Vagina (tissue), 2 donors: ENCODE data around the gene PI4KB. TPM values are rescaled to one million over a fixed set of nuclear protein-coding genes. Genes with fewer than 3 reads are reported as not detected.

Experiments used
- DNase-seq, 2 donors: peaks; one replicate each; pipeline ENCODE4 v3.0.0-alpha.2; 2017; ENCODE audit errors: extremely low spot score in 2 of 2
- H3K27ac ChIP-seq: fragments of 200-600 bp; sonication (generic); one replicate; pipeline ENCODE4 v1.5.1; 2019
- H3K27me3 ChIP-seq: fragments of 200-600 bp; sonication (generic); one replicate; pipeline ENCODE4 v1.5.1; 2019
- H3K36me3 ChIP-seq, 2 donors: fragments of 200-600 bp; sonication (generic); one replicate each; pipeline ENCODE4 v1.5.1; 2017 to 2019
- H3K4me1 ChIP-seq: fragments of 200-600 bp; sonication (generic); one replicate; pipeline ENCODE4 v1.5.1; 2019
- H3K4me3 ChIP-seq, 2 donors: fragments of 200-600 bp; sonication (generic); 1 replicate in 1 of 2; 2 replicates in 1 of 2; pipeline ENCODE4 v1.5.1; 2016 to 2019
- H3K9me3 ChIP-seq: fragments of 200-600 bp; sonication (generic); one replicate; pipeline ENCODE4 v1.5.1; 2019
- CTCF ChIP-seq, 3 experiments: fragments of 450-650 bp in 2 of 3; fragments of 200-600 bp in 1 of 3; sonication (generic) in 1 of 3; IDR thresholded peaks; one replicate each; pipeline ENCODE4 v1.5.1; 2017 to 2019; ENCODE audit warnings: antibody characterized with exemption in 3 of 3, mild to moderate bottlenecking in 2 of 3, moderate library complexity in 2 of 3
- POLR2A ChIP-seq, 2 donors: fragments of 450-650 bp; IDR thresholded peaks; one replicate each; pipeline ENCODE4 v1.6.1; 2017; ENCODE audit warnings: antibody characterized with exemption in 2 of 2, mild to moderate bottlenecking in 2 of 2, moderate library complexity in 2 of 2
- POLR2AphosphoS5 ChIP-seq, 2 donors: sonication (generic); formaldehyde crosslinking; IDR thresholded peaks; one replicate each; pipeline ENCODE4 v1.9.0; 2017; ENCODE audit warnings: antibody characterized with exemption in 2 of 2, mild to moderate bottlenecking in 2 of 2, low read depth in 1 of 2; ENCODE audit not compliant: insufficient read depth in 1 of 2
- intact Hi-C: fragments of 100-400 bp; cut with DNase I; formaldehyde crosslinking; loops from one replicate; pipeline ENCODE4 v1.15.1; 2023
- total RNA-seq: library from RNA; depleted of rRNA; stranded (reverse); fragments of >200 nt; gene quantifications from one replicate; pipeline ENCODE4 v1.2.3, GENCODE V29; 2016

The PI4KB gene
- total RNA-seq, 1 donor from 2014 or later, result 69.0 TPM

DNA sequence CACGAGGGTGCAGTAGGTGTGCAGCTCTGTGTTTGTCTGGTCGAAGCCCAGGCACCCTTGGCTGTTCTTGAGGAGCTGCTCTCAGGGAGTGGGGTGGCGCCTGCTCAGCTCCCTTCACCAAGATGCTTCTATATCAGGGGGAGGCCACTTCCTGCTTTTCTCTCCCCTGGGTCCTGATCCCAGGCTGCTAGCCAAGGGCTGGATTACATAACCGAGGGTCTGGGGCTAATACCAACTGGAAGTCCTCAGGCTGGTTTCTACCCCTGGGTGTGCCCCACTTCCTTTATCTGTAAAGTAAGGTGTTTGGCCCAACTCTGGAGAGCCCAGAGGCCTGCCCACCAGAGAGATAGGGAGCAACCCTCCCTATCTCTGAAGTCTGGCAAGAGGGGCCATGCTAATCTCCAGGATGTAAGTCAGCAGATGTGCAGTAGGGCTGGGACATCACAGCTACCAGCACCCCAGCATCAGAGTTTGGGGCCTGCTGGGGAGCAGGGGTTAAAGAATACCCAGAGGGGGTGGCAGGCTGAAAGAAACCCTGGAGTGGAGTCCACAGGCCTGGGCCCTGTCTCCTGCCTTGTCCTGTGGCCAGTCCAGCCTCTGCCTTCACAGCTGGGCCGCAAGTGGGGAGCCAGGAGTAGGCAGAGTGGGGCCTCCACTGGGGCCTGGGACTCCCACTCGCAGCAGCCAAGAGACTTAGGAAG lies 43.1 kb upstream of the PI4KB start:
- no peak for DNase-seq
- Histone ChIP-seq H3K27me3 (no peaks in the 10 kb centered on the region), H3K27ac (peak overlapping the region; percentile 80), H3K4me3 (no peak overlapping the region), H3K36me3 (peaks cover 0 to 4% of the 10 kb centered on the region in 2 donors), H3K9me3 (no peaks in the 10 kb centered on the region), H3K4me1 (peaks cover 56% of the 10 kb centered on the region)
- intact Hi-C loops, result no loop called here
- TF ChIP-seq CTCF (IDR thresholded peaks at IDR 0.05), result no peak
- no peak for TF ChIP-seq POLR2AphosphoS5 (IDR thresholded peaks at IDR 0.05; ENCODE audit: insufficient read depth in 1 of 2, low read depth in 1 of 2)

GRCh38 chr1:151369621-151370048 lies 42.4 kb upstream of the PI4KB start:
- Histone ChIP-seq H3K4me1 (peaks cover 56% of the 10 kb centered on the region), H3K9me3 (no peaks in the 10 kb centered on the region), H3K36me3 (peaks cover 0 to 11% of the 10 kb centered on the region in 2 donors), H3K4me3 (no peak overlapping the region), H3K27me3 (no peaks in the 10 kb centered on the region), H3K27ac (peak overlapping the region; percentile 80)
- TF ChIP-seq CTCF (IDR thresholded peaks at IDR 0.05), result no peak
- intact Hi-C loops, result no loop called here
- no peak for DNase-seq

GRCh38 chr1:151369302-151369610 lies 42.0 kb upstream of the PI4KB start:
- H3K9me3 ChIP-seq, result no peaks in the 10 kb centered on the region
- intact Hi-C loops, result no loop called here
- H3K4me1 ChIP-seq, result peaks cover 55% of the 10 kb centered on the region
- no peaks in the 10 kb centered on the region for H3K27me3 ChIP-seq
- peaks cover 0 to 13% of the 10 kb centered on the region in 2 donors for H3K36me3 ChIP-seq
- no peak for DNase-seq
- H3K27ac ChIP-seq, result no peak overlapping the region
- no peak overlapping the region for H3K4me3 ChIP-seq
- TF ChIP-seq POLR2A (IDR thresholded peaks at IDR 0.05) (no peak), CTCF (IDR thresholded peaks at IDR 0.05) (no peak), POLR2AphosphoS5 (IDR thresholded peaks at IDR 0.05; ENCODE audit: insufficient read depth in 1 of 2, low read depth in 1 of 2) (no peak)

DNA sequence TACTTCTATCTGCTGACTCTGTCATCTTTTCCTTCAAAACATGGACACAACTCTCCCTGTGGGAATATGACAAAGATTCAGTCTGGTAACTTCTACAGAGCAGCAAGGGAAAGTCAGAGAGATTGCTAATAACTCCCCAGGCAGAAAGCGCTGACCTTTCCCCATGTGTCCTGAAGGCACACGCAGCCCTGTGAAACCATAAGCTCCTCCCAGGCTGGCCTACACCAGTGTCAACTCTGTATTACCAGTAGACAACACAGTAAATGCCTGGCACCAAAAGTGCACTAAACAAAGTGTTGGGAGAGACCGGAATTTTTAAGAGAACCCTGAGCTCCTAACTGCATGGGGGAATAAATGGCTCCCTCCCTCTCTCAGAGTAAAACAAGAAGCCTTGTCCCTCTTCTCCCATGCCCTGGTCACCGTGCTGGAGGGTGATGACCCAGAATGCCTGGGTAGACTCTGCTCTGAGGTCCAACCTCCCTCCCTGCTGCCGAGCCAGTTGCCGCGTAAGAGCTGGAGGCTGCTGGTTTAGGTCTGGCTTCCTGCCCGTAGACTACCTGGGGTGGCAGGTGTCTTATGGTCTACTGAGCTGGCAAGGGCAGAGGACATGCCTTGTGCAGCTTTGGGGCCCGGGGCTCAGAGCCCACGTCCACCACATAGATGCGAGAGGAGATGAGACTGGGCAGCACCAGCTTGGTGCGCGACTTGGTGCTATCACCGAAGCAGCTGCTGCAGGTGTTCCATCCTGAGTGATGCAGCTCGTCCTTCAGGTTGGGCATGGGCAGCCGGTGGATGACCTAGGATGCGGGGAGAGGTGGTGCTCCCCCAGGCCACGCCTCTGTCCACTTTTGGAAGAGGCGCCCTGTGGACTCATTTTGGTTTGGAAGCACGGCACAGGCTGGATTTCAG lies 41.4 kb upstream of the PI4KB start:
- Histone ChIP-seq H3K27ac (no peak overlapping the region), H3K9me3 (no peaks in the 10 kb centered on the region), H3K4me3 (no peak overlapping the region), H3K36me3 (peaks cover 0 to 13% of the 10 kb centered on the region in 2 donors), H3K4me1 (peaks cover 49% of the 10 kb centered on the region), H3K27me3 (no peaks in the 10 kb centered on the region)
- intact Hi-C loops, result no loop called here
- TF ChIP-seq CTCF (IDR thresholded peaks at IDR 0.05), result no peak
- no peak for TF ChIP-seq POLR2AphosphoS5 (IDR thresholded peaks at IDR 0.05; ENCODE audit: insufficient read depth in 1 of 2, low read depth in 1 of 2)
- TF ChIP-seq POLR2A (IDR thresholded peaks at IDR 0.05), result no peak
- DNase-seq, result no peak
